Suppressor macrophage treated with lipopolysaccharide for 1 hour (primary cell): ENCODE results near the gene RAC3.

ENCODE experiments used
- DNase-seq, 3 donors: peaks; one replicate each; pipeline ENCODE4 v3.0.0-alpha.2; 2020 to 2022

The RAC3 gene

DNA sequence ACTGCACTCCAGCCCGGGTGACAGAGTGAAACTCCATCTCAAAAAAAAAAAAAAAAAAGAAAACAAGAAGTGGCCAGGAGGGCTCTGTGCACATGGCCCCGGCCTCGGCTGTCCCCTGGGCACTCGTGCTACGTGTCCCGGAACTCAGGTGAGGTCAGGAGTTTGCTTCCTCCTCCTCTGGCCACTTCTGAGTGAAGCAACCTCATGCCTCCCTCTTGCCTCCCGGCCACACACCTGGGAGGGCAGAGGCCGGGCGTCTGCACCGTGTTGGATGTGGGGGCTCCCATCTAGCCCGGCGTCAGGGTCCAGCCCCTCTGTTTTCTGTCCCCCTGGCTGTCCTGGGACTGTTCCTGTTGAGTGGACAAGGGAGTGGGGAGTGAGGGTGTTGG is 31.9 kb upstream of the RAC3 start:
- no peak for DNase-seq

DNA sequence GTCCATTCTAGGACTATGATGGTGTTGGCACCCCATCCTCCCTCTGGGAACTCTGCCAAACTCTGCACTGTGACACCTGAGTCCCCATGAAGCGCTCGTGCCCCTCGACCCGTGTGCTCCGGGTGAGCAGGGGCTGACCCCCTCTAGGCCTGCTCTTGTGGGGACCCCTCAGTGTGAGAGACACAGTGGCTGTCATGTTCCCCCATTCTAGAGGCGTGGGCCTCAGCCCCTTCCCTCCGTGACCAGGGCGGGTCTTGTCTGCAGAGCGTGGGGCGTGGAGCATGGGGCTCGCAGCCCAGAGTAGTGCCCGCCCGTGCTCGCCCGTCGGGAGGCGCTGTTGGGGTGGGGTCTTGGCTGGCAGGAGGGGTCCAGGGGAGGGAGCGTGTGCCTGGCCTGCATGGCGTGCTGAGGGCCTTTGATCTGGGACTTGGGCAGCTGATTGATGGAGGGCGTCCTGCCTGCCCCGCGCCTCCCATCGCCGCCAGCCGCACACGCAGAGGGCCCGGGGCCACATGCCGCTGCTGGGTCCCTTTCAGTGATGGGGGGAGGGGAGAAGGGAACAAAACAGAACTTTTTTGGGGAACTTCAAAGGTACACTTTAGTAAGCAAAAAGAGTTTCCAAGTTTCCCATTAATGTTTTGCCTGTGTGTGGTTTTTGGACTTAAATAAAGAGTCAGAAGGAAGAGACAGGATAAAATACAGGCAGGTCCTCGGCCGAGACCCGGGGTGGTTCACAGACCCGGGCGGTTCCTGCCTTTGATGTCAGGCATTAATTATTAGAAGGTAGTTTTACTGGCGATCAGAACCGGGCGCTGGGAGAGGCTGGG is 31.3 kb upstream of the RAC3 start:
- DNase-seq = no peak

- DNase-seq = no peak
Measured at GRCh38 chr17:82000803-82001570, 30.5 kb upstream of the RAC3 start.

DNA sequence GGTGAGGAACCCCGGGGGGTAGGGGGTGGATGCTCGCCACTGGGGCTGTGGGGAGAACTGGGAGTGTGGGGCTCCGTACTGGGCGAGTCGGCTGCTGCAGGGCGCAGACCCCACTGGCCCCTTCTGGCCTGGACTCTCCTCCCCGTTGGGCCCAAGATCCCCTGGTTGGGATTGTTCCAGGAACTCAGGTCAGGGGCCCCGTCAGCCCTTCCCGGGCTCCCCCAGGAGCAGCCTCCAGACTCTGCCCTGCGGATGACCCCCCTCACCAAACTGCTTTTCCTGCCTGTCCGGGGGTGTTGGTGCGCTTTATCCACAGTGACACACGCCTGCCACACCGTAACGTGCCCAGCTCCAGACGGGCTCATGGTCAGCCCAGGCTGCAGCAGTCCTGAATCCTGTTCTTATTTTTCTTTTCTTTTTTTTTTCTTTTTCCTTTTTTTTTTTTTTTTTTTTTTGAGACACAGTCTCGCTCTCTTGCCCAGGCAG is 29.9 kb upstream of the RAC3 start:
- DNase-seq = no peak

DNA sequence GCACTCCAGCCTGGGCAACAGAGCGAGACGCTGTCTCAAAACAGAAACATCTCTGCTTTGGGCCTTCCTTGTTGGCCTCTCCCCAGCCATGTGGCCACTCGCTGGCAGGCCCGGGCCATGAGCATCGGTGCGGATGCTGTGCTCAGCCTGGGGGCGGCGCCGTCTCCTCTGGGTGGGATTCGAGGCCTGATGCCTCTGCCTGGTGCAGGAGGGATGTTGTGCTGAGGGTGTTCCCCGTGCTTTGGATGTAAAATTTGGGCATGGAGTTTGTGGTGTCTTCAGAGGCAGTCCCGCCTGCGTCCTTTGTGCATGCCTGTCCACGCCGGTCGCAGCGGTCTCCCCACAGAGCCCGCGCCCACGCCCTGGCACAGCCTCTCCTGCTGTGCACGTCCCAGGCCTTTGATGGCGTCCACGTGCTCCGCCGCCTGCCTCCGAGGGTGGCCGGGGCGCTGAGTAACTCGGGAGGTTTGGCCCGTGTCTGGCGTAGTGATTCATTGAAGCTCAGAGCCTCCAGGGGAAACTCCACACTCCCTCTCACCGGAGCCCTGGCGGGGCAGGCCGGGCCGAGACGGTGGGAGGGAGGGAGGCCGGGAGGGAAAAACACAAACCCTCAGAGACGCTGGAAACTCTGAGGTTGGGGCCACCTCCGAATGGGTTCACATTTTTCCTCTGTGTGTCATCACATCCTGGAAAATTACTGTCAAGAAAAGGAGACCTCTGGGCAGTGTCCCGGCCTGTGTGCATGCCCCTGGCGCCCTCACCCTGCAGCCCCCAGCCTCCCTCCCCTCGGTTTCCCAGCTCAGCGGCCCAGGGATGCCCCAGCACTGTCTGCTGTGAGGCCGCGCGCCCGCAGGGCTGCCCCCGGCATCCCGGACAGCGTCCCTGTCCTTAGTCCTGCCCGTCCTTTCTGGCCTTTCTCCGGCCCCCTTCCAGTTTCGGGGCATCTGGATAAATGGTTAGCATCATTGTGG is 27.8 kb upstream of the RAC3 start:
- DNase-seq = no peak

DNA sequence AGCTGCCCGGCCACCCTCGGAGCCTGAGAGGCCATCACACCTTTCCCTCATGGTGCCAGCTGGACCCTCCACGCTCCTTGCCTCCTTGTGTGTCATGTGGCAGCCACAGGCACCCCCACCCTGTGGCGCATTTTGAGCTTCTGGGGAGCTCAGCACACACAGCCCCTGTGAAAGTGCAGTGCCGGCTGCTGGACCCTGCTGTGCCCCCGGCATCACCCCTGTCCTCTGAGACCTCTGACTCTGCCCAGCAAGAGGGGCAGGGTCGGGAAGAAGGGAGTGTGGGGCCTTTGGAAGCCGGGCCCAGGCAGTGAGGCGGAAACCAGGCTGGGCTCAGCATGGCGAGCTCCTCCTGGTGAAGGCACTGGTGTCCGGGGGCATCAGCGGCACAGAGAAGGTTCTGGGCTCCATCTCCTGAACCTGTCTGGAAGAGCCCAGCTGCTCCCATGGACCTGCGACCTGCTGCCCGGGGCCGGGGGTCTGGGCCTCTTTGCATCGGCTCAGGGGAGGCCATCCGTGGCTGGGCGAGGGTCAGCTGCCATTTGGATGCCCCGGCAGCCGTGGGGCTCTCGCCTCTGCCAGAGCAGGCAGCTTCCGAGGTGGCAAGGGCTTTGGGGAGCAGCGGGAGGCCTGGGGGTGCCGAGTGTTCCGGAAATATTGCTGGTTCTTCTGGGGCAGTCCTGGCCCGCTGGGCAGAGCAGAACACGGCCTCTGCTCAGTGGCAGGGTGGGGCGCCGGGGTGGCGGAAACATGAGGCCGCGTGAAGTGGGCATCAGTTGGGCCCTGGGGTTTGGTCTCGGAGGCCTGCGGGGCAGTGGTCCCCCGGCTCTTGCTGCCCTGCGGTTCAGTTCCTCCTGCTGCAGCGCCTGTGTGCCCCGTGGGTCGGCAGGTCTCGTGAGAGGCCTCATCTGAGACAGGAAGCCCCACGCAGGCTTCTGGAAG is 26.7 kb upstream of the RAC3 start:
- no peak for DNase-seq

GRCh38 chr17:82005701-82006348 is 25.7 kb upstream of the RAC3 start:
- no peak for DNase-seq

DNA sequence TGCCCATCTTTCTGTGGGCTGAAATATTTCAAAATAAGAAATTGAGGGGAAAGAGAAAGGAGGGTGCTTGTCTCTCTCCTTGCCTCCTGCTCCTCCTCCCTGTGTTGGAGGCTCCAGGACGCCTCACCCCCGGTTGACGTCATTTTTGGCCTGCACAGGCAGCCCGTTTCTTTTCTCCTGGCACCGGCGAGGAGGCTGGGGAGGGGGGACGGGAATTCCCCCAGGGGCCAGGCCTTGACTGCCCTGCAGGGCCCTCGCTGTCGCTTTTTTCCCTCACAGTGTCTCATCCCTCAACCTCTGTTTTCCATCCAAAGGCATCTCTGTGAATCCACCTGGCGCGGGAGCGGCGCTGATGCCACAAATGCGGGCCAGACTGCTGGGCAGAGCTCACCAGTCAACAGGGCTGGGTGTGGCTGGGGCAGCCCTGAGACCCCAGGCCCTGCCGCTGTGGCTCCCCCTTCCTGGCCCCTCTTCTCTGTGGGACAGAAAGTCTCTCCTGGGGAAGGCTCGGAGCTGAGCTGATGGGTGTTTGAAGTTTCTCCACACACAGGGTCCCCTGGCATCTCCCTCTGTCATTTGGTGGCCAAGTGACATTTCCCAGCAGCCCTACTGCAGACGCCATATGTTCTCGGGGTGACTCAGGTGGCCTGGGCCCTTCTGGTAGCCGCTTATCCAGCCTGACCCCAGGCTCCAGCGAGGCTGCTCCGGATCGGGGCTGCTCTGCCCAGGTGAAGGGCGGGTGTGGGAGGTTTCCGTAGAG is 24.8 kb upstream of the RAC3 start:
- DNase-seq = no peak

- no peak for DNase-seq
Measured at GRCh38 chr17:82007228-82007494, 24.3 kb upstream of the RAC3 start.

DNA sequence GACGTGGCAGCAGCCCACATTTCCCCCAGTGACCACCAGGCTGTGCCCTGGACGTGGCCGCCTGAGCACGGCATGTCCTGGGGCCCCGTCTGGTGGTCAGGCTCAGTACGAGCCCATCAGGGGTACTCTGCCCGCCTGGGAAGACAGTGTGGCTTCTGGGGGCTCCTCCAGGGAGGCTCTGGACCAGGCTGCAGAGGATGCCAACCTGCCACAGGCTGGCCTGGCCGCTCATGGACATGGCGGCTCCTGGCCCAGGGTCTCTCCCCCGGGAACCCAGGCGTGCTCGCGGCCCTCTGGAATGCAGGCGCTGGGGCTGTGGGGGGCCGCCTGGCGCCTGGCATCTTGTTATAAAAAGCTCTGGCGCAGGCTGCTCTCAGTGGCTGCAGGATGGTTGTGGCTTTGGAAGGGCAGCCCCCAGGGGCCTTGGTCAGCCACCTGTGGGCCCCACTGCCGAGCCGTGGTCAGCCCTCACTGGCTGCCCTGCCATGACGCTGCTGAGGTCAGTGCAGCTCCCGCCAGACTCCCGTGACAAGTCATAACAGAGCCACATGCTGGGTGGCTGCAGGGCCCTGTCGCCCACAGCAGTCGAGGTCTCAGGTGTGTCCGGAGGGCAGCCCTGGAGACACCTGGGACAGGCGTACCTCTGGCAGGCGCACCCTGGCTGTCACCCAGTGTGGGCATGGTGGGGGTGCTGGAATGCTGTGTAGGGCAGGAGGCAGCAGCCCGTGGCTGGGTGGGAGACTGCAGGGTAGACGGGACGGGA is 23.8 kb upstream of the RAC3 start:
- no peak for DNase-seq

- DNase-seq = no peak
Measured at GRCh38 chr17:82008258-82008940, 23.1 kb upstream of the RAC3 start.

- DNase-seq = no peak
Measured at GRCh38 chr17:82008941-82009405, 22.5 kb upstream of the RAC3 start.

DNA sequence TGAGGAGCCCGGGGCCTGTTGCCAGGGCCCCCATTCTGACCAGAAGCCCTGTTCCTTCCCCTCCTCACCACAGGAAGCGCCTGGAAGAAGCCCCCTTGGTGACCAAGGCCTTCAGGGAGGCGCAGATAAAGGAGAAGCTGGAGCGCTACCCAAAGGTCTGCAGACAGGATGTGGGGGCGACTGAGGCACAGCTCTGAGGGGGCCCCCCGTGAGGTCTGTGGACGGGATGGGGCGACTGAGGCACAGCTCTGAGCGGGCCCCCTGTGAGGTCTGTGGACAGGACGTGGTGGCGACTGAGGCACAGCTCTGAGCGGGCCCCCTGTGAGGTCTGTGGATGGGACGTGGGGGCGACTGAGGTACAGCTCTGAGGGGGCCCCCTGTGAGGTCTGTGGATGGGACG is 22.1 kb upstream of the RAC3 start:
- no peak for DNase-seq

DNA sequence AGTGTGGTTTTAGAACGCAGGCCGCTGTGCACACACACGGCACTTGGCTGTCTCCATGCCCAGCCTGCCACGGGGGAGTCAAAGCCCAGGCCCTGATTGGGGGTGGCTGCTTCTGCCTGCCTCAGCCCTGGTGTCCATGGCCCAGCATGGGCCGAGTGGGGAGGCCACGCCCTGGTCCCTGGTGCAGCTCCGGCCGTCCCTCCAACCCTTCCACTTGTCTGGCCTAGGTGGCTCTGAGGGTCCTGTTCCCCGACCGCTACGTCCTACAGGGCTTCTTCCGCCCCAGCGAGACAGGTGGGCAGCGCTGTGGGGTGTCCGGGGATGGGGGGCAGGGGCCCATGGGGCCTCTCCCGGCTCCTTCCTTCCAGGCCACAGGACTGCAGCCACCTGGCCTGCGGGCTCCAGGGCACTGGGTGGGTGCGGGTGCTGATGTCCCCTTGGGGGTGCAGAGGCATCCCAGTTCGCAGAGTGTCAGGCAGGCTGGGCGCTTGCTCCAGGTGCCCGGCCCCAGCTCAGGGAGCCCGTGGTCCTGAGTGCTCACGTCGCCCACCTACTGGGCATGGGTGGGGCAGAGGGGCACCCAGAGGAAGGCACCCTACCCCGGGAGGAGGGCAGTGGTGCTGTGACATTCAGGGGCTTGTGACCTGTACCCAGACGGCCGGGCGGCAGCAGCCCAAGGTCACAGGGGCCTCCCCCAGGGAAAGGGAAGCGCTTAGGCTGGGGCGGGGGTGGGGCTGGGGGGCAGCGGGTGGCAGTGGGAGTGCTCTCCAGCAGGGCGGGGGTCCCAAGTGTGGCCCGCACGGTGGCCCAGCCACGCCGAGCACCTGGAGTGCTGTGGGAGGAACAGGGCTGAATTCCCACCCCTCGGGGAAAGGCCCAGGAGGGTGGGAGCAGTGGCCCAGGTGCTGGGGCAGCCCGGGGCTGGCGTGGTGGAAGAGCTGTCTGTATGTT is 20.6 kb upstream of the RAC3 start:
- no peak for DNase-seq

- DNase-seq = no peak
Measured at GRCh38 chr17:82011617-82012187, 19.8 kb upstream of the RAC3 start.

GRCh38 chr17:82012261-82012639 is 19.2 kb upstream of the RAC3 start:
- no peak for DNase-seq

DNA sequence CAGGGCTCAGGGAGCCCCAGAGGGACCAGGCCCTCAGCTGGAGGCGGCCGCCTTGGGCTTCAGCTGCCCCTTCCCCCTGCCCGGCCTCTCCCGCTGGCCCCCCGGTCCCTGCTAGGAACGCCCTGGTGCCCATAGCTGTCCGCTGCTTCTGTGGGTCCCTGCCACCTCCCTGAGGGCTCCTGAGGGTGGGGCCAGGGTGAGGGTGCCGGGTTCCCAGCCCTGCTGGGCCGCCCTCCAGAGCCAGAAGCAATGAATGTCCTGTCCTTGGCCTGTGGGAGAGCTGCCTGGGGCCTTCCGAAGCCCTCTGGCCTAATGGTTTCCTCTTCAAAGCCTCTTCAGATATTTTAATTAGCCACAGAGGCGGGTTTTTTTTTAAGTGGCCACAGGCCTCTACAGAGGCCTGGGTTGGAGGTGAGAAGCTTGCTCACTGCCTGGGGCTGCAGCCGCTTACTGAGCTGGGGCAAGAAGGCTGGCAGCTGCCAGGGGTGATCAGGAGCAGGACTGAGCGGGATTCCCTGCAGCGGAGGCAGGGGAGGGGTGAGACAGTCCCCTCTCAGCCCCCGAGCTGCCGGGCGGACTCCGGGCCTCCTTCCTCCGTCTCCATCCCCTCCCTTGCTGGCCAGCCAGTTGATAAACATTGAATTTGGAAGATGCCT is 18.7 kb upstream of the RAC3 start:
- DNase-seq = no peak
